DMS 273 treated with DMSO at 0.1 percent for 48 hours (cell line): ENCODE measurements around the gene INTU.
"Not testable (repeated sequence)": the region's sequence is repeated elsewhere in the genome, so short reads cannot be mapped to it uniquely, and the experiment has no call there.

Source experiments
- DNase-seq: peaks from one replicate; lab custom pipeline; 2025; lab: John Stamatoyannopoulos, UW

The INTU gene

GRCh38 chr4:127632420-127633403 is at the start of gene INTU:
INTU (plus strand) TSS chr4:127632957; CDS start chr4:127633035, 78 bp downstream.
- peak; percentile 86 for DNase-seq

- not testable (repeated sequence) for DNase-seq
These were observed 46.3 kb upstream of the INTU start for GRCh38 chr4:127586496-127586895.

GRCh38 chr4:127586922-127587571 is 45.7 kb upstream of the INTU start:
- no peak for DNase-seq

- DNase-seq = not testable (repeated sequence)
These were observed 43.6 kb upstream of the INTU start for GRCh38 chr4:127589153-127589552.

- DNase-seq = no peak
These were observed 34.1 kb upstream of the INTU start for GRCh38 chr4:127598656-127599055.

GRCh38 chr4:127601029-127601428 is 31.7 kb upstream of the INTU start:
- no peak for DNase-seq

- DNase-seq = no peak
These were observed 27.6 kb upstream of the INTU start for GRCh38 chr4:127604949-127605709.

GRCh38 chr4:127606823-127607222 is 25.9 kb upstream of the INTU start:
- no peak for DNase-seq

GRCh38 chr4:127609484-127609883 is 23.3 kb upstream of the INTU start:
- no peak for DNase-seq

GRCh38 chr4:127610488-127610887 is 22.3 kb upstream of the INTU start:
- no peak for DNase-seq

- no peak for DNase-seq
These were observed 15.9 kb upstream of the INTU start for GRCh38 chr4:127616898-127617297.

- no peak for DNase-seq
These were observed 14.3 kb upstream of the INTU start for GRCh38 chr4:127618427-127618826.

- DNase-seq = no peak
These were observed 10.2 kb upstream of the INTU start for GRCh38 chr4:127622621-127622920.

GRCh38 chr4:127622921-127623796 is 9.6 kb upstream of the INTU start:
- DNase-seq = no peak

GRCh38 chr4:127623797-127624083 is 9.0 kb upstream of the INTU start:
- no peak for DNase-seq

GRCh38 chr4:127624173-127624572 is 8.6 kb upstream of the INTU start:
- no peak for DNase-seq

- DNase-seq = no peak
These were observed 3.4 kb upstream of the INTU start for GRCh38 chr4:127629371-127629770.

GRCh38 chr4:127630152-127630551 is 2.6 kb upstream of the INTU start:
- no peak for DNase-seq

GRCh38 chr4:127631420-127631819 is 1.3 kb upstream of the INTU start:
- DNase-seq = no peak

GRCh38 chr4:127634181-127634580 is 1.4 kb downstream of the INTU start:
- DNase-seq = no peak

GRCh38 chr4:127641524-127641923 is 8.8 kb downstream of the INTU start:
- no peak for DNase-seq

GRCh38 chr4:127642169-127642568 is 9.4 kb downstream of the INTU start:
- DNase-seq = no peak
